GM10266 (cell line): ENCODE data around the gene MEGF8.
"Not testable (repeated sequence)": the region's sequence is repeated elsewhere in the genome, so short reads cannot be mapped to it uniquely, and the experiment has no call there.

Source experiments
- DNase-seq: peaks from one replicate; pipeline ENCODE4 v3.0.0; 2012; ENCODE audit errors: extremely low spot score
- TF ChIP-seq, protein P1 (sequence below): IDR thresholded peaks from 2 replicates; pipeline ENCODE4 v1.5.1; 2012; ENCODE audit warnings: mild to moderate bottlenecking, low read depth; ENCODE audit not compliant: control insufficient read depth, insufficient read depth; ENCODE audit errors: missing control alignments

The MEGF8 gene

GRCh38 chr19:42332059-42332458 is 6.6 kb downstream of the MEGF8 start:
- no peak for DNase-seq
- TF ChIP-seq, protein P1, sequence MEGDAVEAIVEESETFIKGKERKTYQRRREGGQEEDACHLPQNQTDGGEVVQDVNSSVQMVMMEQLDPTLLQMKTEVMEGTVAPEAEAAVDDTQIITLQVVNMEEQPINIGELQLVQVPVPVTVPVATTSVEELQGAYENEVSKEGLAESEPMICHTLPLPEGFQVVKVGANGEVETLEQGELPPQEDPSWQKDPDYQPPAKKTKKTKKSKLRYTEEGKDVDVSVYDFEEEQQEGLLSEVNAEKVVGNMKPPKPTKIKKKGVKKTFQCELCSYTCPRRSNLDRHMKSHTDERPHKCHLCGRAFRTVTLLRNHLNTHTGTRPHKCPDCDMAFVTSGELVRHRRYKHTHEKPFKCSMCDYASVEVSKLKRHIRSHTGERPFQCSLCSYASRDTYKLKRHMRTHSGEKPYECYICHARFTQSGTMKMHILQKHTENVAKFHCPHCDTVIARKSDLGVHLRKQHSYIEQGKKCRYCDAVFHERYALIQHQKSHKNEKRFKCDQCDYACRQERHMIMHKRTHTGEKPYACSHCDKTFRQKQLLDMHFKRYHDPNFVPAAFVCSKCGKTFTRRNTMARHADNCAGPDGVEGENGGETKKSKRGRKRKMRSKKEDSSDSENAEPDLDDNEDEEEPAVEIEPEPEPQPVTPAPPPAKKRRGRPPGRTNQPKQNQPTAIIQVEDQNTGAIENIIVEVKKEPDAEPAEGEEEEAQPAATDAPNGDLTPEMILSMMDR, result no peak

DNA sequence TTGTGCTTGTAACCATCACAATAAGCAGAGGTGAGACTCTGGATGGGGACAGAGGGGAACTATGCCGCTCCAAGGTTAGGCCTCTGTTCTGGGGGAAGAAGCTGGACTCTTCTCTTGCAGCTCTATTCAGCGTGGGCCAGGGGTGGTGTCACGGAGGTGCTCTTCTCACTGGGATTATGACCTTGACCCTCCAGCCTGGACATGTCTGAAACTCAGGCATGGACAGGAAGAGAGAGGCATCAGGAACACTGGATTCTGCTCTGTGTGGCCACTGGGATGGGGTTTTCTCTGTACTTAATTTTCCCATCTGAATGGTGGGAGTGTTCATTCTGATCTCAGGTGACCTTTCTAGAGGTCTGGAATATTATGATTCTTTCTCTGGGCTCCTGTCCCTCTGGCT is 7.6 kb downstream of the MEGF8 start:
- no peak for DNase-seq
- TF ChIP-seq, protein P1, result no peak

DNA sequence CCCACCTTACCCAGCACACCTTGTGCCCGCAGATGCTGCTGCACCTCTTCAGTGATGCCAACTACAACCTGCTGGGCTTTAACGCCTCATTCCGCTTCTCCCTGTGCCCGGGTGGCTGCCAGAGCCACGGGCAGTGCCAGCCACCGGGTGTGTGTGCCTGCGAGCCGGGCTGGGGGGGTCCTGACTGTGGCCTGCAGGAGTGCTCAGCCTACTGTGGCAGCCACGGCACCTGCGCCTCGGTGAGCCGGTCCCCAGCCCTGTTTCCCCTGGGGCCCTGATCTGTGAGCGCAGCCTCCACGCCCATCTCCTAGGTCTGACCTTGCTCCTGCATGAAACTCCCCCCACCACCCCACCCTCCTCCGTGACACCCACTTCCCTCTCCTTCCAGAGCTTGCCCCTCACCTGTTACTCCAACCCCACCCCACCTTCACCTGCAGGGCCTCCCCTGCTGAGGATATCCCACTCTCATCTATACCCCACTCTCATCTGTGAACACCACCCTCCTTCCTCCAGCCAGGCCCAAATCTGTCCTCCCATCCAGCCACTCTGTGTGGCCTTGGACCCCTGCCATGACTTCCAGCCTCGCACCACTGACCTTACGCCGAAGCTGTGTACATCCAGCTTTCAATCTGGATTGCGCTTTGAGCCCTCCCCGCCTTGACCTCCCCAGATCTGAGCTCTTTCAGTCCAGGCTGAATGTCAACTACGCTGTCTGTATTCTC is 8.7 kb downstream of the MEGF8 start:
- no peak for DNase-seq
- TF ChIP-seq, protein P1, result no peak

DNA sequence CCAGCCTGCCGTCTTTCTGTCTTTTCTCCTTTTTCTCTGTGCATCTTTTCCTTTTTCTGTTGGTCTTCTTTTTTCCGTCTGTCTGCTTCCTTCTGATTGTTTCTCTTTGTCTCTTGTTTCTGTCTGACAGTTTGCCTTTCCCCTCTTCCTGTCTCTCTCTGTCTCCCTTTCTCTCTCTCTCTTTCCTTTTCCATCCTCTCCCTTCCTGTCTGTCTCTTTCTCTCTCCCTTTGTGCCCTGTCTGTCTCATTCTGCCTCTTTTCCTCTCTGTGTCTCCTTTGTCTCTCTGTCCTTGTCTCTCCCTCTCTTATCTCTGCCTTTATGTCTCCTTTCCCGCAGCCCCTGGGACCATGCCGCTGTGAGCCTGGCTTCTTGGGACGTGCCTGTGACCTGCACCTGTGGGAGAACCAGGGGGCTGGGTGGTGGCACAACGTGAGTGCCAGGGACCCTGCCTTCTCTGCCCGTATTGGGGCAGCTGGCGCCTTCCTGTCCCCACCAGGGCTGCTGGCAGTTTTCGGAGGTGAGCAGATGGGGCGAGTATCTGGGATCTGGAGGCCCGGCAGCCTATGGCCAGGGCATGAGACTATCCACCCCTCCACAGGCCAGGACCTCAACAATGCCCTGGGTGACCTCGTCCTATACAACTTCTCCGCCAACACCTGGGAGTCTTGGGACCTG is 9.4 kb downstream of the MEGF8 start:
- TF ChIP-seq, protein P1, result no peak
- DNase-seq, result no peak

DNA sequence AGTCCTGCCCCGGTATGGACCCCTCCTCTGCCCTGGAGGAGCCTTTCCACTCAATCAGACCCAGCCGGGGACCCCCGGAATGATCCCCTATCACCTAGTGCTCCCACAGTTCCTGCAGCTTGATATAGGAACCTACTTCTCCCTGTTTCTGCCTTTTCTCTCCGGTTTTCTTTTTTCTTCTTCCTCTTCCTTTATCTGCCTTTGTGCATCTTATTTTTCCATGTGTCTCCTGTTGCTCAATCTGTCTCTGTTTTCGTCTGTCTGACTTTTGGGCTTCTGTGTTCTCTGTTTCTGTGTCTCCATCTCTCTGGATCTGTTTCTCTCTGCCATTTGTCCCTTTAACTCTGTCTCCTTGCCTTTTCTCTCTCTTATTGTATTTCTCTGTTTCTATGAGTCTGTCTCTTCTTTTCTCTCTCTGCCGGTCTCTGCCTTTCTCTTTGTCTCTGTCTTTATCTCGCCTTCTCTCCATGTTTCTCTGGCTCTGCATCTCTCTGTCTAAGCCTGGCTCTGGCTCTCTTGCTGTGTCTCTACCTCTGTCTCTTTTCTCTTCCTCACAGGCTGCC is 10.0 kb downstream of the MEGF8 start:
- TF ChIP-seq, protein P1, result no peak
- DNase-seq, result no peak

- TF ChIP-seq, protein P1, result no peak
- DNase-seq, result no peak
Measured at GRCh38 chr19:42335971-42336370, 10.5 kb downstream of the MEGF8 start.

- not testable (repeated sequence) for DNase-seq
Measured at GRCh38 chr19:42339126-42339860, 13.9 kb downstream of the MEGF8 start.

GRCh38 chr19:42339922-42340321 is 14.5 kb downstream of the MEGF8 start:
- DNase-seq, result not testable (repeated sequence)
